MM.1S (cell line): Measurements from ENCODE around the gene CTAGE9.

Experiments used
- DNase-seq: peaks from one replicate; pipeline ENCODE4 v3.0.0-alpha.2; 2015
- H2AFZ ChIP-seq: fragments of 300-600 bp; sonication (generic); 2 replicates; pipeline ENCODE4 v1.6.0; 2016; ENCODE audit warnings: antibody characterized with exemption, low read length
- H3F3A ChIP-seq: fragments of 300-600 bp; sonication (generic); 2 replicates; pipeline ENCODE4 v1.6.1; 2016; ENCODE audit warnings: mild to moderate bottlenecking, antibody characterized with exemption, low read length, moderate library complexity, mixed read lengths; ENCODE audit not compliant: insufficient read depth
- H3K27ac ChIP-seq: fragments of 300-600 bp; sonication (generic); 2 replicates; pipeline ENCODE4 v1.5.1; 2016; ENCODE audit warnings: mild to moderate bottlenecking, low read length
- H3K27me3 ChIP-seq: fragments of 300-600 bp; sonication (generic); replicated peaks from 2 replicates; pipeline ENCODE4 v1.6.0; 2016; ENCODE audit warnings: low read length; ENCODE audit not compliant: insufficient read depth
- H3K36me3 ChIP-seq: fragments of 300-600 bp; sonication (generic); replicated peaks from 2 replicates; pipeline ENCODE4 v1.6.1; 2016; ENCODE audit warnings: mild to moderate bottlenecking, low read length, mixed read lengths; ENCODE audit not compliant: insufficient read depth
- H3K4me1 ChIP-seq: fragments of 300-600 bp; sonication (generic); 2 replicates; pipeline ENCODE4 v1.6.1; 2016; ENCODE audit warnings: low read length, mixed read lengths
- H3K4me2 ChIP-seq: fragments of 300-600 bp; sonication (generic); 2 replicates; pipeline ENCODE4 v1.6.0; 2016; ENCODE audit warnings: low read depth, low read length
- H3K4me3 ChIP-seq: fragments of 300-600 bp; sonication (generic); 2 replicates; pipeline ENCODE4 v1.5.1; 2016; ENCODE audit warnings: low read length, mixed read lengths
- H3K79me2 ChIP-seq: fragments of 300-600 bp; sonication (generic); 2 replicates; pipeline ENCODE4 v1.6.1; 2016; ENCODE audit warnings: mixed run types, low read length, mixed read lengths
- H3K9ac ChIP-seq: fragments of 300-600 bp; sonication (generic); 2 replicates; pipeline ENCODE4 v1.6.1; 2016; ENCODE audit warnings: low read length, mixed read lengths
- H3K9me2 ChIP-seq: fragments of 300-600 bp; sonication (generic); replicated peaks from 2 replicates; pipeline ENCODE4 v1.6.1; 2016; ENCODE audit warnings: mild to moderate bottlenecking, low read length, mixed read lengths; ENCODE audit not compliant: insufficient read depth
- H3K9me3 ChIP-seq: fragments of 300-600 bp; sonication (generic); replicated peaks from 2 replicates; pipeline ENCODE4 v1.6.1; 2016; ENCODE audit warnings: mild to moderate bottlenecking, low read length, mixed read lengths; ENCODE audit not compliant: insufficient read depth
- H4K20me1 ChIP-seq: fragments of 300-600 bp; sonication (generic); 2 replicates; pipeline ENCODE4 v1.6.1; 2016; ENCODE audit warnings: mild to moderate bottlenecking, low read length, moderate library complexity, mixed read lengths; ENCODE audit not compliant: insufficient read depth
- CTCF ChIP-seq: fragments of 300-600 bp; sonication (generic); IDR thresholded peaks from 2 replicates; pipeline ENCODE4 v1.5.1; 2016; ENCODE audit warnings: antibody characterized with exemption, low read length, mixed read lengths
- EZH2 ChIP-seq: fragments of 300-600 bp; sonication (generic); optimal IDR thresholded peaks from 2 replicates; pipeline ENCODE3; 2017; ENCODE audit warnings: low read depth, mild to moderate bottlenecking, antibody characterized with exemption, low read length, mixed read lengths
- EZH2phosphoT487 ChIP-seq: fragments of 300-600 bp; sonication (generic); IDR thresholded peaks from 2 replicates; pipeline ENCODE4 v1.6.1; 2018; ENCODE audit warnings: antibody characterized with exemption, low read length

CTAGE9 gene

GRCh38 chr6:131692589-131692988 is 18.2 kb downstream of the CTAGE9 start:
- no peaks in the 10 kb centered on the region for H3K36me3 ChIP-seq

GRCh38 chr6:131692031-131692430 is 18.8 kb downstream of the CTAGE9 start:
- DNase-seq = no peak
- Histone ChIP-seq H3K36me3 (no peaks in the 10 kb centered on the region), H3K27me3 (peaks cover 39% of the 10 kb centered on the region), H3F3A (peaks cover 19% of the 10 kb centered on the region), H3K9me3 (no peaks in the 10 kb centered on the region), H3K4me3 (no peak overlapping the region), H3K27ac (no peak overlapping the region), H3K79me2 (no peaks in the 10 kb centered on the region), H3K4me2 (no peak overlapping the region), H3K4me1 (peaks cover 11% of the 10 kb centered on the region), H3K9me2 (no peaks in the 10 kb centered on the region), H3K9ac (no peak overlapping the region), H4K20me1 (no peaks in the 10 kb centered on the region; the same call in 1 of the 2 replicates), H2AFZ (no peak overlapping the region)
- no peak for TF ChIP-seq EZH2
- TF ChIP-seq EZH2phosphoT487 = no peak
- no peak for TF ChIP-seq CTCF

More at GRCh38 chr6:131692589-131692988, 18.2 kb downstream of the CTAGE9 start:
- Histone ChIP-seq H3K4me1 (peaks cover 11% of the 10 kb centered on the region), H3F3A (peaks cover 19% of the 10 kb centered on the region), H3K4me3 (no peak overlapping the region), H3K27ac (no peak overlapping the region), H4K20me1 (no peaks in the 10 kb centered on the region; the same call in 1 of the 2 replicates), H3K9ac (no peak overlapping the region), H3K4me2 (no peak overlapping the region), H3K27me3 (peaks cover 33% of the 10 kb centered on the region), H3K9me3 (no peaks in the 10 kb centered on the region), H3K9me2 (no peaks in the 10 kb centered on the region), H3K79me2 (no peaks in the 10 kb centered on the region), H2AFZ (no peak overlapping the region)
- TF ChIP-seq EZH2 (no peak), EZH2phosphoT487 (no peak), CTCF (no peak)
- no peak for DNase-seq

- Histone ChIP-seq H2AFZ (no peak overlapping the region), H3K27ac (no peak overlapping the region), H3K27me3 (peaks cover 56% of the 10 kb centered on the region), H3K36me3 (no peaks in the 10 kb centered on the region), H3K9me3 (no peaks in the 10 kb centered on the region), H4K20me1 (no peaks in the 10 kb centered on the region; the same call in 1 of the 2 replicates), H3K79me2 (no peaks in the 10 kb centered on the region), H3F3A (peaks cover 19% of the 10 kb centered on the region), H3K9me2 (no peaks in the 10 kb centered on the region), H3K4me1 (peaks cover 11% of the 10 kb centered on the region), H3K4me3 (no peak overlapping the region), H3K9ac (no peak overlapping the region), H3K4me2 (peak overlapping the region; percentile 1; the same call in 1 of the 2 replicates)
- DNase-seq = peak; percentile 61
- TF ChIP-seq EZH2phosphoT487 (no peak), CTCF (no peak), EZH2 (no peak)
These were observed 22.5 kb downstream of the CTAGE9 start for GRCh38 chr6:131688286-131688685.
